Uterus (tissue), 2 donors: ENCODE measurements around the gene CBLC.
A peak's percentile ranks its signal among the peaks of the same experiment; 100 is the strongest.

Experiments
- POLR2A ChIP-seq, 2 donors: fragments of 450-650 bp; IDR thresholded peaks; one replicate each; pipeline ENCODE4 v1.6.1; 2016; ENCODE audit warnings: antibody characterized with exemption in 2 of 2, mild to moderate bottlenecking in 1 of 2, moderate library complexity in 1 of 2
- TF ChIP-seq, protein P1 (sequence below), 4 experiments: fragments of 200-600 bp in 2 of 4; fragments of 450-650 bp in 2 of 4; sonication (generic) in 2 of 4; IDR thresholded peaks; one replicate each; pipeline ENCODE4 v1.5.1; 2016 to 2019; ENCODE audit warnings: antibody characterized with exemption in 4 of 4, mild to moderate bottlenecking in 2 of 4, moderate library complexity in 1 of 4

DNA sequence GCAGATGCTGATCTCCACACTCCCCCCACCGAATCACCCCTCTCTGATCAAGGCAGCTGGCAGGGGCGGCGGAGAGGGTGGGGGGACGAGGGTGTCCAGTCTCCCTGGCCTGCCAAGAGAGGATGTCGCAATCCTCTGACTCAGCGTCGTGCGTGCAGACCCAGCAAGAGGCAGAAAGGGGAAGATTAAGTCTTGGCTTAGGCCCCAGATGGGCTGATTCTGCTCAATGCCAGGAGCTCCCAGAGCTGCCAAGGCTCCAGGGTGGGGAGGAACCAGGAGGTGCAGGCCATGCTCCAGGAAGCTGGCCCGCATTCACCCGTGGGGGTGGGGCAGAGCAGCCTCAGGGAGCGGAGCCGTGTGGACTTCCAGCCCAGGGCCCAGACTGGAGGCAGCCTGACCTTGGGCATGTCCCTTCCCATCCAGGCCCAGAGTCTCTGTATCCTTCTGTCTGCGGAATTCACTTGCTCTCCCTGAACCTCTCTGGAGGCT, 35.8 kb upstream of the CBLC start:
- TF ChIP-seq, protein P1, sequence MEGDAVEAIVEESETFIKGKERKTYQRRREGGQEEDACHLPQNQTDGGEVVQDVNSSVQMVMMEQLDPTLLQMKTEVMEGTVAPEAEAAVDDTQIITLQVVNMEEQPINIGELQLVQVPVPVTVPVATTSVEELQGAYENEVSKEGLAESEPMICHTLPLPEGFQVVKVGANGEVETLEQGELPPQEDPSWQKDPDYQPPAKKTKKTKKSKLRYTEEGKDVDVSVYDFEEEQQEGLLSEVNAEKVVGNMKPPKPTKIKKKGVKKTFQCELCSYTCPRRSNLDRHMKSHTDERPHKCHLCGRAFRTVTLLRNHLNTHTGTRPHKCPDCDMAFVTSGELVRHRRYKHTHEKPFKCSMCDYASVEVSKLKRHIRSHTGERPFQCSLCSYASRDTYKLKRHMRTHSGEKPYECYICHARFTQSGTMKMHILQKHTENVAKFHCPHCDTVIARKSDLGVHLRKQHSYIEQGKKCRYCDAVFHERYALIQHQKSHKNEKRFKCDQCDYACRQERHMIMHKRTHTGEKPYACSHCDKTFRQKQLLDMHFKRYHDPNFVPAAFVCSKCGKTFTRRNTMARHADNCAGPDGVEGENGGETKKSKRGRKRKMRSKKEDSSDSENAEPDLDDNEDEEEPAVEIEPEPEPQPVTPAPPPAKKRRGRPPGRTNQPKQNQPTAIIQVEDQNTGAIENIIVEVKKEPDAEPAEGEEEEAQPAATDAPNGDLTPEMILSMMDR (IDR thresholded peaks at IDR 0.05): no peak
- peak in 1 of 2 donors; percentile 26 for TF ChIP-seq POLR2A (IDR thresholded peaks at IDR 0.05)
